Liver (tissue), 9 donors: ENCODE measurements around the gene GALR2. TPM values are rescaled to one million over a fixed set of nuclear protein-coding genes. Genes with fewer than 3 reads are reported as not detected.
A peak's percentile ranks its signal among the peaks of the same experiment; 100 is the strongest.

Experiments used
- DNase-seq: peaks from one replicate; pipeline ENCODE4 v3.0.0-alpha.2; 2017; ENCODE audit warnings: low spot score
- H3K27ac ChIP-seq, 2 donors: one replicate each; pipeline ENCODE4 v1.7.0; 2013; ENCODE audit warnings: inconsistent platforms in 2 of 2, low read length in 2 of 2, control low read depth in 1 of 2, low read depth in 1 of 2, mild to moderate bottlenecking in 1 of 2
- H3K27me3 ChIP-seq, 4 donors: one replicate each; pipeline versions ENCODE4 v1.6.1 to v1.7.0; 2013; ENCODE audit warnings: low read length in 3 of 4, inconsistent platforms in 1 of 4, mild to moderate bottlenecking in 1 of 4, moderate library complexity in 1 of 4; ENCODE audit not compliant: control insufficient read depth in 4 of 4, insufficient read depth in 4 of 4
- H3K36me3 ChIP-seq, 4 donors: one replicate each; pipeline versions ENCODE4 v1.6.1 to v1.7.0; 2013; ENCODE audit warnings: low read length in 3 of 4, mild to moderate bottlenecking in 3 of 4, low read depth in 1 of 4, moderate library complexity in 1 of 4; ENCODE audit not compliant: control insufficient read depth in 4 of 4, insufficient read depth in 3 of 4
- H3K4me1 ChIP-seq, 4 donors: one replicate each; pipeline versions ENCODE4 v1.6.1 to v1.7.0; 2013; ENCODE audit warnings: low read length in 3 of 4, mild to moderate bottlenecking in 3 of 4, moderate library complexity in 1 of 4; ENCODE audit not compliant: control insufficient read depth in 4 of 4, insufficient read depth in 4 of 4
- H3K4me3 ChIP-seq, 3 donors: one replicate each; pipeline versions ENCODE4 v1.6.1 to v1.7.0; 2013; ENCODE audit warnings: low read length in 3 of 3, control low read depth in 1 of 3, low read depth in 1 of 3, mild to moderate bottlenecking in 1 of 3
- H3K9ac ChIP-seq, 2 donors: one replicate each; pipeline ENCODE4 v1.7.0; 2013; ENCODE audit warnings: low read length in 2 of 2, mild to moderate bottlenecking in 2 of 2, moderate library complexity in 2 of 2, control low read depth in 1 of 2, low read depth in 1 of 2
- H3K9me3 ChIP-seq, 4 donors: one replicate each; pipeline versions ENCODE4 v1.6.1 to v1.7.0; 2013; ENCODE audit warnings: low read length in 3 of 4; ENCODE audit not compliant: control insufficient read depth in 4 of 4
- CTCF ChIP-seq: fragments of 150-350 bp; IDR thresholded peaks from 2 replicates; pipeline ENCODE4 v1.5.1; 2017; ENCODE audit warnings: improper control_type of control experiment, low read depth, low read length; ENCODE audit not compliant: missing input control
- EGR1 ChIP-seq, 2 donors: IDR thresholded peaks; 2 replicates each; pipeline ENCODE4 v1.6.1; 2016 to 2018; ENCODE audit warnings: antibody characterized with exemption in 2 of 2, low read depth in 2 of 2
- FOXA1 ChIP-seq: IDR thresholded peaks from 2 replicates; pipeline ENCODE4 v1.6.1; 2016; ENCODE audit warnings: antibody characterized with exemption
- FOXA2 ChIP-seq: IDR thresholded peaks from 2 replicates; pipeline ENCODE4 v1.6.1; 2016; ENCODE audit warnings: antibody characterized with exemption
- GABPA ChIP-seq, 2 donors: IDR thresholded peaks in 1 of 2; conservative IDR thresholded peaks in 1 of 2; 2 replicates each; pipeline ENCODE4 v1.6.1; 2016; ENCODE audit warnings: antibody characterized with exemption in 2 of 2, mild to moderate bottlenecking in 1 of 2, moderate library complexity in 1 of 2
- HNF4A ChIP-seq, 2 donors: conservative IDR thresholded peaks; 2 replicates each; pipeline ENCODE4 v1.6.1; 2016; ENCODE audit warnings: antibody characterized with exemption in 2 of 2, mild to moderate bottlenecking in 2 of 2
- HNF4G ChIP-seq: IDR thresholded peaks from 2 replicates; pipeline ENCODE4 v1.6.1; 2016; ENCODE audit warnings: antibody characterized with exemption
- JUND ChIP-seq, 2 donors: IDR thresholded peaks; 2 replicates each; pipeline ENCODE4 v1.6.1; 2016; ENCODE audit warnings: antibody characterized with exemption in 2 of 2
- NR2F2 ChIP-seq: IDR thresholded peaks from 2 replicates; pipeline ENCODE4 v1.6.1; 2016; ENCODE audit warnings: antibody characterized with exemption
- RAD21 ChIP-seq, 2 donors: IDR thresholded peaks; 2 replicates each; pipeline ENCODE4 v1.6.1; 2016; ENCODE audit warnings: antibody characterized with exemption in 2 of 2, mild to moderate bottlenecking in 2 of 2
- RXRA ChIP-seq, 2 donors: IDR thresholded peaks; 2 replicates each; pipeline ENCODE4 v1.6.1; 2017 to 2018; ENCODE audit warnings: antibody characterized with exemption in 2 of 2, mild to moderate bottlenecking in 1 of 2
- SP1 ChIP-seq: IDR thresholded peaks from 2 replicates; pipeline ENCODE4 v1.6.1; 2018; ENCODE audit warnings: antibody characterized with exemption, mild to moderate bottlenecking
- TAF1 ChIP-seq: conservative IDR thresholded peaks from 2 replicates; pipeline ENCODE4 v1.6.1; 2016; ENCODE audit warnings: antibody characterized with exemption, mild to moderate bottlenecking
- YY1 ChIP-seq: IDR thresholded peaks from 2 replicates; pipeline ENCODE4 v1.6.1; 2016; ENCODE audit warnings: antibody characterized with exemption, mild to moderate bottlenecking
- ZBTB33 ChIP-seq: IDR thresholded peaks from 2 replicates; pipeline ENCODE4 v1.6.1; 2016; ENCODE audit warnings: antibody characterized with exemption
- WGBS: extraction: QIAGEN DNeasy Blood & Tissue Kit; methylation state at CpG from one replicate; pipeline ENCODE4 v1.1.7; 2013; 5-methylcytosine and 5-hydroxymethylcytosine counted together
- polyA plus RNA-seq, 2 donors: library from polyadenylated mRNA; stranded (reverse) in 1 of 2; unstranded in 1 of 2; fragments of 200-250 nt in 1 of 2; fragments of >200 nt in 1 of 2; fragmentation: Nextera tagmentation in 1 of 2; extraction: Ambion mirVana in 1 of 2; gene quantifications; one replicate each; pipeline versions ENCODE4 v1.2.1 to v1.2.3, GENCODE V29; 2013 to 2015
- total RNA-seq, 2 donors: library from RNA; depleted of rRNA; stranded (reverse); fragments of >200 nt; gene quantifications; one replicate each; pipeline ENCODE4 v1.2.3, GENCODE V29; 2014
- TF ChIP-seq, protein P1 (sequence below): IDR thresholded peaks from 2 replicates; pipeline ENCODE4 v1.6.1; 2016; ENCODE audit warnings: antibody characterized with exemption
- TF ChIP-seq, protein P2 (sequence below): IDR thresholded peaks from 2 replicates; pipeline ENCODE4 v1.6.1; 2016; ENCODE audit warnings: antibody characterized with exemption
- TF ChIP-seq, protein P3 (sequence below): IDR thresholded peaks from 2 replicates; pipeline ENCODE4 v1.6.1; 2016; ENCODE audit warnings: antibody characterized with exemption, mild to moderate bottlenecking
- donor health status: healthy.
- donor health status: healthy.
- donor health status: healthy.
- donor health status: healthy.
- donor health status: healthy.

GALR2 gene
- total and polyA plus RNA-seq, 4 donors = 0.08 to 0.22 (median 0.14) TPM; not detected in 1

GRCh38 chr17:76027159-76027839 is 47.3 kb upstream of the GALR2 start, which contains the start of gene EVPL:
Gene EVPL (minus strand): TSS chr17:76027306. CDS start chr17:76027198, 108 bp downstream.
- Histone ChIP-seq H3K9ac (no peak within 1 kb of the TSS), H3K27ac (no peak within 1 kb of the TSS), H3K9me3 (no peaks in the 10 kb centered on the region), H3K36me3 (no peaks in the 10 kb centered on the region), H3K4me1 (peaks cover 0 to 3% (median 0%) of the 10 kb centered on the region in 4 donors), H3K4me3 (no peak within 1 kb of the TSS), H3K27me3 (no peaks in the 10 kb centered on the region)
- peak; percentile 57 for DNase-seq
- TF ChIP-seq, protein P1, sequence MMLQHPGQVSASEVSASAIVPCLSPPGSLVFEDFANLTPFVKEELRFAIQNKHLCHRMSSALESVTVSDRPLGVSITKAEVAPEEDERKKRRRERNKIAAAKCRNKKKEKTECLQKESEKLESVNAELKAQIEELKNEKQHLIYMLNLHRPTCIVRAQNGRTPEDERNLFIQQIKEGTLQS = no peak
- TF ChIP-seq JUND (IDR thresholded peaks at IDR 0.05) = no peak
- TF ChIP-seq, protein P2, sequence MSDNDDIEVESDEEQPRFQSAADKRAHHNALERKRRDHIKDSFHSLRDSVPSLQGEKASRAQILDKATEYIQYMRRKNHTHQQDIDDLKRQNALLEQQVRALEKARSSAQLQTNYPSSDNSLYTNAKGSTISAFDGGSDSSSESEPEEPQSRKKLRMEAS = no peak
- no peak for TF ChIP-seq YY1
- no peak for TF ChIP-seq FOXA2
- no peak for TF ChIP-seq HNF4A (conservative IDR thresholded peaks at IDR 0.05)
- no peak for TF ChIP-seq FOXA1
- no peak for TF ChIP-seq TAF1
- no peak for TF ChIP-seq SP1
- no peak for TF ChIP-seq CTCF
- TF ChIP-seq ZBTB33 = no peak
- TF ChIP-seq RAD21 (IDR thresholded peaks at IDR 0.05) = no peak
- TF ChIP-seq HNF4G = no peak
- no peak for TF ChIP-seq RXRA (IDR thresholded peaks at IDR 0.05)
- no peak for TF ChIP-seq EGR1 (IDR thresholded peaks at IDR 0.05; ENCODE audit: low read depth in 2 of 2)
- TF ChIP-seq, protein P3, sequence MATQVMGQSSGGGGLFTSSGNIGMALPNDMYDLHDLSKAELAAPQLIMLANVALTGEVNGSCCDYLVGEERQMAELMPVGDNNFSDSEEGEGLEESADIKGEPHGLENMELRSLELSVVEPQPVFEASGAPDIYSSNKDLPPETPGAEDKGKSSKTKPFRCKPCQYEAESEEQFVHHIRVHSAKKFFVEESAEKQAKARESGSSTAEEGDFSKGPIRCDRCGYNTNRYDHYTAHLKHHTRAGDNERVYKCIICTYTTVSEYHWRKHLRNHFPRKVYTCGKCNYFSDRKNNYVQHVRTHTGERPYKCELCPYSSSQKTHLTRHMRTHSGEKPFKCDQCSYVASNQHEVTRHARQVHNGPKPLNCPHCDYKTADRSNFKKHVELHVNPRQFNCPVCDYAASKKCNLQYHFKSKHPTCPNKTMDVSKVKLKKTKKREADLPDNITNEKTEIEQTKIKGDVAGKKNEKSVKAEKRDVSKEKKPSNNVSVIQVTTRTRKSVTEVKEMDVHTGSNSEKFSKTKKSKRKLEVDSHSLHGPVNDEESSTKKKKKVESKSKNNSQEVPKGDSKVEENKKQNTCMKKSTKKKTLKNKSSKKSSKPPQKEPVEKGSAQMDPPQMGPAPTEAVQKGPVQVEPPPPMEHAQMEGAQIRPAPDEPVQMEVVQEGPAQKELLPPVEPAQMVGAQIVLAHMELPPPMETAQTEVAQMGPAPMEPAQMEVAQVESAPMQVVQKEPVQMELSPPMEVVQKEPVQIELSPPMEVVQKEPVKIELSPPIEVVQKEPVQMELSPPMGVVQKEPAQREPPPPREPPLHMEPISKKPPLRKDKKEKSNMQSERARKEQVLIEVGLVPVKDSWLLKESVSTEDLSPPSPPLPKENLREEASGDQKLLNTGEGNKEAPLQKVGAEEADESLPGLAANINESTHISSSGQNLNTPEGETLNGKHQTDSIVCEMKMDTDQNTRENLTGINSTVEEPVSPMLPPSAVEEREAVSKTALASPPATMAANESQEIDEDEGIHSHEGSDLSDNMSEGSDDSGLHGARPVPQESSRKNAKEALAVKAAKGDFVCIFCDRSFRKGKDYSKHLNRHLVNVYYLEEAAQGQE = no peak
- no peak for TF ChIP-seq GABPA (IDR thresholded peaks at IDR 0.05 in 1 of 2, conservative IDR thresholded peaks at IDR 0.05 in 1 of 2)
- TF ChIP-seq NR2F2 = no peak
- WGBS = 85% methylated on average over 24 of the region's 24 CpGs
